Esophagus muscularis mucosa (tissue), 4 donors: ENCODE results near the gene RAMP1.

Experiments
- EP300 ChIP-seq: sonication (generic); formaldehyde crosslinking; IDR thresholded peaks from one replicate; pipeline ENCODE4 v1.6.1; 2017; ENCODE audit warnings: antibody characterized with exemption
- POLR2A ChIP-seq: fragments of 450-650 bp; IDR thresholded peaks from one replicate; pipeline ENCODE4 v1.6.1; 2017; ENCODE audit warnings: antibody characterized with exemption, moderate library complexity, mild to moderate bottlenecking, low read depth
- POLR2AphosphoS5 ChIP-seq, 2 donors: sonication (generic); formaldehyde crosslinking; IDR thresholded peaks; one replicate each; pipeline ENCODE4 v1.6.1; 2017; ENCODE audit warnings: antibody characterized with exemption in 2 of 2
- TF ChIP-seq, protein P1 (sequence below), 3 experiments: fragments of 200-600 bp in 2 of 3; fragments of 450-650 bp in 1 of 3; sonication (generic) in 2 of 3; IDR thresholded peaks; one replicate each; pipeline ENCODE4 v1.5.1; 2017 to 2019; ENCODE audit warnings: antibody characterized with exemption in 3 of 3, mild to moderate bottlenecking in 2 of 3, moderate library complexity in 1 of 3

DNA sequence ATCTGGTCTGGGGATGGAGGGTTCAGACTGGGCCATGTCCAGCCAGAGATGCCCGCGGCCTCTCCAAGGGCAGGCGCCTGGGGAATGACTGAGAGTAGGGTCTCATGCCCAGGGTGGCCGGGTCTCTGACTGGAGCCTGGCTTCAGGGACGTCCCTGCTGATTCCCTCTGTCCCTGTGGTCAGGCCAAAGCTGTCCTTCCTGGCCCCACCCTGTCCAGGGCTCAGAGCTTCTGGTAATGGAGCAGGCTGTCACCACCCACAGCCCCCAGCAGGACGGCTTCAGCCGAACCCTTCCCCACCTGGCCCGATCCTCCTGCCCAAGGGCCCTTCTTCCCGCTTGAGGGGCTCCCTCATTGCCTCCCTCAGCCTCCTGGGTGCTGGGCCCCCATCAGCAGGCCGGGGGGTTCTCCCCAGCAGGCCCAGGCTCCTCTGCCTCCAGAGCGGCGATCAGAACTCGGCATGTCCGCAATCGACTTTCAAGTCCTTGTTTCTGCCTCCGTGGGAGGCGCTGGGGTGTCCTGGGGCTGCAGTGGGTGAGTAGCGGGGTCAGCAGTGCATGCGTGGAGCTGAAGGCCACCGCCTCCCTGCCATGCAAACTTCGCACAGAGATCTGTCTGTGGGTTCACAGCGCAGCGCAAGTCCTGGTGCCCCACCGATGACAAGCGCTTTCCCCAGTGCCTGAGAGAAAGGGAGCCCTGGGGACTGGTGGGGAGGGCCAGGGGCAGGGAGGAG, 18.3 kb downstream of the RAMP1 start:
- TF ChIP-seq, protein P1, sequence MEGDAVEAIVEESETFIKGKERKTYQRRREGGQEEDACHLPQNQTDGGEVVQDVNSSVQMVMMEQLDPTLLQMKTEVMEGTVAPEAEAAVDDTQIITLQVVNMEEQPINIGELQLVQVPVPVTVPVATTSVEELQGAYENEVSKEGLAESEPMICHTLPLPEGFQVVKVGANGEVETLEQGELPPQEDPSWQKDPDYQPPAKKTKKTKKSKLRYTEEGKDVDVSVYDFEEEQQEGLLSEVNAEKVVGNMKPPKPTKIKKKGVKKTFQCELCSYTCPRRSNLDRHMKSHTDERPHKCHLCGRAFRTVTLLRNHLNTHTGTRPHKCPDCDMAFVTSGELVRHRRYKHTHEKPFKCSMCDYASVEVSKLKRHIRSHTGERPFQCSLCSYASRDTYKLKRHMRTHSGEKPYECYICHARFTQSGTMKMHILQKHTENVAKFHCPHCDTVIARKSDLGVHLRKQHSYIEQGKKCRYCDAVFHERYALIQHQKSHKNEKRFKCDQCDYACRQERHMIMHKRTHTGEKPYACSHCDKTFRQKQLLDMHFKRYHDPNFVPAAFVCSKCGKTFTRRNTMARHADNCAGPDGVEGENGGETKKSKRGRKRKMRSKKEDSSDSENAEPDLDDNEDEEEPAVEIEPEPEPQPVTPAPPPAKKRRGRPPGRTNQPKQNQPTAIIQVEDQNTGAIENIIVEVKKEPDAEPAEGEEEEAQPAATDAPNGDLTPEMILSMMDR (IDR thresholded peaks at IDR 0.05): no peak
- TF ChIP-seq POLR2A: no peak
- TF ChIP-seq EP300: no peak
- no peak for TF ChIP-seq POLR2AphosphoS5 (IDR thresholded peaks at IDR 0.05)
